NOMO-1 treated with DMSO at 0.1 percent for 48 hours (cell line): Measurements from ENCODE around the gene SMYD5.
A peak's percentile ranks its signal among the peaks of the same experiment; 100 is the strongest.
"Not testable (repeated sequence)": the region's sequence is repeated elsewhere in the genome, so short reads cannot be mapped to it uniquely, and the experiment has no call there.

ENCODE experiments used
- DNase-seq: peaks from one replicate; lab custom pipeline; 2025; ENCODE audit not compliant: unreplicated experiment; lab: John Stamatoyannopoulos, UW

The SMYD5 gene

GRCh38 chr2:73214120-73215035 is at the start of gene SMYD5:
Gene SMYD5 (plus strand): TSS chr2:73214245. CDS start chr2:73214267, 22 bp downstream.
- peak; percentile 76 for DNase-seq

DNA sequence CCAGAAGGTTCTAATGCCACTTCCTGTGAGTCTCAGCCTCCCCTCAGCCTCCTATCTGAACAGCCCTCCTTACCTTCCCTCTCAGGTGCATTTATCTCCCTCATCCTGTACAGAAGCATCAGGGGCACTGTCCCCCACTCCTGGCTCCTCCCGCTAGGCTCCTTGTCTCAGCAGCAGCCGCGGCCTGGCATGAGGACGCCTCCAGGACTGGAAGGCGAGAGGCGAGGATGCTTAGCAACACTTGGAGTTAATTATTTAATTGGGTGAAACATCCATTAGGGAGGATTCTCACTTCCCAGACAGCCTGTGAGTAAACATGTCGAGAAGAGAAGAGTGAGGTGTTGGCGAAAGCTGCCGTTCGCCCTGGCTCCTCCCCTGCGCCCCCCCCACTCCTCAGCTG is 48.1 kb upstream of the SMYD5 start:
- not testable (repeated sequence) for DNase-seq

- DNase-seq: not testable (repeated sequence)
These were observed 47.2 kb upstream of the SMYD5 start for GRCh38 chr2:73166813-73167212.

DNA sequence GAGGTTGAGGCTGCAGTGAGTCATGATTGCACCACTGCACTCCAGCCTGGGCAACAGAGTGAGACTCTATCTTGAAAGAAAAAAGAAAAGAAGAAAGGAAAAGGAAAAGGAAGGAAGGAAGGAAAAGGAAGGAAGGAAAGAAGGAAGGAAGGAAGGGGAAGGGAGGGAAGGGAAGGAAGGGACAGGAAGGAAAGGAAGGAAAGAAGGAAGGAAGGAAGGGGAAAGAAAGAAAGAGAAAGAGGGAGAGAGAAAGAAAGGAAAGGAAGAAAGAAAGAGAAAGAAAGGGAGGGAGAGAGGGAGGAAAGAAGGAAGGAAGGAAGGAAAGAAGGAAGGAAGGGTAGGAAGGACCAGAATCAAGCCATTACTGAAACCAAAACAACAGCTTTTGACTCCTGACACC is 45.7 kb upstream of the SMYD5 start:
- DNase-seq: not testable (repeated sequence)

DNA sequence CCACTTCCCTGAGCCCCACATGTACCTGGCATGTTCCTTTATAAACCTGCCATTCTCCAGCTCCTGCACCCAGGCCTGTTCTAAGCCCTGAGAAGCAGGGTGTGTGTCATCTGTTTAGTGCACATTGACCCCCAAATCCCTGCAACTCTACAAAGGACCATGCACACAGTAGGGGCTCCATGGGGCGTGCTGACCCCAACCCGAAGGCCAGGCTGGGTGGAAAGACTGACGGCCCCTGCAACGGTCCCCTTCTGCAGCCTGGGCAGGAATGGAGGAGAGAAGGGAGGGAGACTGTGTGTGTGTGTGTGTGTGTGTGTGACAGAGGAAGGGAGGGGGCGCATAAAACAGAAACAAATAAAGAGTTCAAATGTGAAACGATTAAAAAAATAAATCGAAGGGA is 43.7 kb upstream of the SMYD5 start:
- not testable (repeated sequence) for DNase-seq

GRCh38 chr2:73172963-73173362 is 41.1 kb upstream of the SMYD5 start:
- DNase-seq: no peak

GRCh38 chr2:73173781-73174180 is 40.3 kb upstream of the SMYD5 start:
- no peak for DNase-seq

DNA sequence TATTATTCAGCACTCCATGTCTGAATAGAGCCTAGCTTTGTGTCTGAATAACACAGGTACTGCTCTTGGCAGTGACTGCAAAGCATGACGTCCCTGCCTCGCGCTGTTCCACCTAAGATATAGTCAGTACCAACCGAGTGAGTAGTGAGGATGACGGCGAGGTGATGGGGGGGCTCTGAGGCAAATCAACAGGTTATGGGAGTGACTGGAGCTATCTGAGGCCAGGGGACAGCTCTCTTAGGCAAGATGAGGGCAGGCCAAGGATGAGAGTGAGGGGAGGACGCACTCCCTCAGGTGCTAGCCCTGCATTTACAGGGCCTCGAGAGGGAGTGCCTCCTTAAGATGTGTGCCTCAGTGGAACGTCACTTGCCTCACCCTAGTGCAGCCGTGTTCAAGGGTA is 39.8 kb upstream of the SMYD5 start:
- no peak for DNase-seq

DNA sequence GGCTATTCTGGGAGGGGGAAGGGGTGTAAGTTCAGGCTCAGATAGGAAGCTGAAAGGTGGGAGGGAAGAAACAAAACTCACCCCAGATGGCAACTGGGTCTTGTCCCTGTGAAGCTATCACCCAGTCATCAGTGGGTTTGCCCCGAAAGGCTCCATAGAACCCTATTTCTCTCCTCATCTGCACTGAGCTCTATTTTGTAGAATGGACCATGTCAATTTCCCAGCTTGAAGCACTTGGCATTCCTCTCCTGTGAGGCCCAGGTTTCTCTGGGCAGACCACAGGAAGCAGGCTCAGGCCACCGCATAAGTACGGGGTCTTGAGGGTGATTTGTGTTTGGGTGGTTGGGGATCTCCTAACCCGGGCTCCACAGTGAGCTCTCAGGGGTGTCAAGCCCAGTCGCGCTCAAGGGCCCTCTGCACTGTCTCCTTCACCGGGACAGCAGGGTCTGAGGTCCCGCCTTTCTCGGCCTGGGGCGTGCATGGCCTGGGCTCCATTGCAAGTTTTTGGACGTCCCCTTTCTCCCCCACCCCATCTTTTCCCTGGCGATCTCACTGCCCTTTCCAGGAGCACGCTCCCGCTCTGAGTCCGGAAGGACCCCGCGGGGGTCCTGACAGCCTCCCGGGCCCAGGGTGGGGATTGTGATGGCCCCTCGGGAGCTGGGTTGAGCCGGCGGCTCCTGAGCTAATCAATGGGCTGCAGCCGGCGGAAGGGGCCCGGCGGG is 38.9 kb upstream of the SMYD5 start:
- no peak for DNase-seq

GRCh38 chr2:73175663-73176204 is 38.3 kb upstream of the SMYD5 start:
- peak; percentile 36 for DNase-seq

DNA sequence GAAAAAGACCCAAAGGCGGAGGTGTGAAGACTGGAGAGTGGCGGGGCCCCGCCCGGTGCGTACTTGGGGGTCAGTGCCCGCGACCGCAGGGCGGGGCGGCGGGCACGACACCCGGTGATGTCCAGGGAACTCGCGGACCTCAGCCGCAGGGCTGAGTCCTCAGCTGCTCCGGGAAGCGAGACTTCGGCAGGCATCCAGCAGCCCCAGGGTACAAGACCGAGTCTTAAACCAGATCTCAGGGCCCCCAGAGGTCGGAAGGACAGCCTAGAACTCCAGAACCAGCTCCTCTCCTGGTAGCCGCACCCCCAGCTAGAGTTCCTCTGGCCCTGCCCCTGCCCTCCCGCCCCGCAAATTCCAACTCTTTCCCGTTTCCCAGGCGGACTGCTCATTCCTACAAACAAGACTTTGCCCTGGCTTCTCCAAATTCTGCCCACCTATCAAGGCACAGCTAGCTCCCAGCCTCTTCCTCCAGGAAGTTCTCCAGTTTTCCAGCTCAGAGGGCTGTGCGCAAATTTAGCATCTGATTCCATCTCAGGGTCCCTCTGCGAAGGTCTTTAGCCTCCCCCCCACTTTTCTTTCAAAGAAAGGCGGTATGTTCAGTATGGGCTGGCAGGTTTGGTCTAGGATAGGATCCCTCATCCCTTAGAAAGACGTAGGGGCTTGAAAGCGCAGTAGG is 37.7 kb upstream of the SMYD5 start:
- no peak for DNase-seq

GRCh38 chr2:73176881-73177644 is 37.0 kb upstream of the SMYD5 start:
- peak; percentile 68 for DNase-seq

DNA sequence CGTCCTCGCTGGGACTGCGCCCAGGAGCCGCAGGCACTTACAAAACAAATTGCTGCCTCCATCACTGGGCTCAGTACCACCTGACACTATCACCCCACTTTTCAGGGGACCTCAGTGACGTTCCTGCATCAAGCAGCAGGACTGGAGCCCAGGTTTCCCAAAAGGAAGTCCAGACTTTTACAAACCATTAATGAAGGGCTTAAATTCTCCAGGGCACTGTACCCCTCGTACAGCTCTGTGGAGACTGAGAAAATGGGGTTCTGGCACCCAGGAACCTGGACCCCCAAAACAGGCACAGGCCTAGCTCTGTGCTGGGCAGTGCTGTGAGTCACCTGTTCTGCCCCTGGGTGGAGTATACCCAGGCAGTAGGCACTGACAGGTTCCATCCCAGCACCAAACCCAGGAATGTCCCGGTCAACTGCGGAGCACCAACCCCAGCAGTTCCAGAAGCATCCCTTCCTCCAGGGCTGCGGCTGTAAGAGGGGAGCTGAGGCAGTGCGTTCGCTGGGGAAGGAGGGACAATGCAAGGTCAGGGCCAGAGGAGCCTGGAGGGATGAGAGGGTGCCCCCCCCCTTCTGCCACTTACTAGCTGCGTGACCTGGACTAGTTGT is 36.3 kb upstream of the SMYD5 start:
- no peak for DNase-seq

GRCh38 chr2:73185965-73186364 is 28.1 kb upstream of the SMYD5 start:
- no peak for DNase-seq

- DNase-seq: no peak
These were observed 26.5 kb upstream of the SMYD5 start for GRCh38 chr2:73187549-73187948.

GRCh38 chr2:73197579-73197978 is 16.5 kb upstream of the SMYD5 start:
- no peak for DNase-seq

- DNase-seq: not testable (repeated sequence)
These were observed 13.8 kb upstream of the SMYD5 start for GRCh38 chr2:73200281-73200680.

GRCh38 chr2:73202156-73203054 is 11.6 kb upstream of the SMYD5 start, which contains the start of gene NOTO:
Gene NOTO (plus strand): TSS chr2:73202574. CDS start chr2:73202667, 93 bp downstream.
- peak; percentile 8 for DNase-seq
